Astrocyte of the cerebellum (primary cell): ENCODE results near the gene PSTPIP2.

Source experiments
- DNase-seq: peaks from one replicate; pipeline ENCODE4 v3.0.0-alpha.2; 2011; ENCODE audit warnings: low read depth
- H3K4me3 ChIP-seq: 2 replicates; pipeline ENCODE4 v1.5.1; 2011; ENCODE audit warnings: mild to moderate bottlenecking, low read depth, low read length, moderate library complexity
- CTCF ChIP-seq: IDR thresholded peaks from 2 replicates; pipeline ENCODE4 v1.5.1; 2012; ENCODE audit warnings: low read length, low read depth, moderate library complexity, mild to moderate bottlenecking; ENCODE audit errors: missing control alignments
- in situ Hi-C: cut with HindIII; loops from 2 replicates; pipeline ENCODE4 v1.10.0; 2017; ENCODE audit warnings: low sequenced_read_pairs

PSTPIP2 gene

GRCh38 chr18:46071653-46072375 is at the start of gene PSTPIP2:
Gene PSTPIP2 (minus strand): TSS chr18:46072260. CDS start chr18:46072188, 72 bp downstream.
- TF ChIP-seq CTCF: no peak
- peak within 1 kb of the TSS; percentile 52 for H3K4me3 ChIP-seq
- DNase-seq: no peak
- in situ Hi-C loops: no loop called here

GRCh38 chr18:46113751-46114150 is 41.7 kb upstream of the PSTPIP2 start:
- TF ChIP-seq CTCF: no peak
- H3K4me3 ChIP-seq: no peak overlapping the region
- in situ Hi-C loops: no loop called here
- DNase-seq: no peak

DNA sequence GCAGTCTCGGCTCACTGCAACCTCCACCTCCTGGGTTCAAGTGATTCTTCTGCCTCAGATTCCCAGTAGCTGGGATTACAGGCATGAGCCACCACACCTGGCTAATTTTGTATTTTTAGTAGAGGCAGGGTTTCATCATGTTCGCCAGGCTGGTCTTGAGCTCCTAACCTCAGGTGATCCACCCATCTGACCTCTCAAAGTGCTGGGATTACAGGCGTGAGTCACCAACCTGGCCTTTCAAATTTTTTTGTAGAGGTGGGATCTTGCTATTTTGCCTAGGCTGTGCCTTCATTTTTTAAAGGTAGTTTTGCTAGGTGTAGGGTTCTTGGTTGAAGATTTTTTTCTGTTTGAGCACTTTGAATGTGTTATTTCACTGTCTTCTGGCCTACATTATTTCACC is 38.3 kb upstream of the PSTPIP2 start:
- TF ChIP-seq CTCF: no peak
- in situ Hi-C loops: no loop called here
- no peak overlapping the region for H3K4me3 ChIP-seq
- no peak for DNase-seq

GRCh38 chr18:46109386-46109785 is 37.3 kb upstream of the PSTPIP2 start:
- DNase-seq: no peak
- TF ChIP-seq CTCF: no peak
- no peak overlapping the region for H3K4me3 ChIP-seq
- in situ Hi-C loops: no loop called here

- in situ Hi-C loops: no loop called here
- peak within 1 kb of the TSS; percentile 87 for H3K4me3 ChIP-seq
- TF ChIP-seq CTCF: no peak
- peak; percentile 42 for DNase-seq
These were observed 32.3 kb upstream of the PSTPIP2 start, which contains the start of gene HAUS1 for GRCh38 chr18:46104128-46104911. Gene HAUS1 (plus strand): TSS chr18:46104385. CDS start chr18:46104412, 27 bp downstream.

DNA sequence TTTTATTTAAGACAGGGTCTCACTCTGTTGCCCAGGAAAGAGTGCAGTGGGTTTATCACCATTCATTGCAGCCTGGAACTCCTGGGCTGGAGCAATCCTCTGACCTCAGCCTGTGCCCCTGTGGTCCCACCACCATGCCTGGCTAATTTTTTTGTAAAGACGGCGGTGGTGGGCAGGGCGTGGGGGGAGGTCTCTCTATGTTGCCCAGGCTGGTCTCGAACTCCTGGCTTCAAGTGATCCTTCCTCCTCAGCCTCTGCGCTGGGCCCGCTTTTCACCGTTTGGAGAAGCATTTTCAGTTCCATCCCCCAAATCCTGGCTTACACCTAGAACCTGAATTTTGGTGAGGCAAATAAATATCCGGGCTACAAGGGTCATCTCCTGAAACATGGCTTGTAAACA is 27.4 kb upstream of the PSTPIP2 start:
- no peak for DNase-seq
- H3K4me3 ChIP-seq: no peak overlapping the region
- no peak for TF ChIP-seq CTCF
- in situ Hi-C loops: no loop called here
